ENCODE results near the gene LPAR2.

The LPAR2 gene

GRCh38 chr19:19575411-19575810, 52.6 kb downstream of the LPAR2 start:
- TF ChIP-seq JUND (IDR thresholded peaks at IDR 0.05; ENCODE audit: low read depth), result no peak
- no peak for DNase-seq (ENCODE audit: low read depth in 1 of 2, low spot score in 1 of 2)
- in situ Hi-C loops (cut with HindIII; ENCODE audit: low pct_unique_long_range_greater_than_20kb, low sequenced_read_pairs), result no loop called here

Measured in T47D (cell line).